ENCODE measurements around the gene CYSTM1.

GRCh38 chr5:140292212-140293036 lies 117.4 kb downstream of the CYSTM1 start:
- TF ChIP-seq, protein P1, sequence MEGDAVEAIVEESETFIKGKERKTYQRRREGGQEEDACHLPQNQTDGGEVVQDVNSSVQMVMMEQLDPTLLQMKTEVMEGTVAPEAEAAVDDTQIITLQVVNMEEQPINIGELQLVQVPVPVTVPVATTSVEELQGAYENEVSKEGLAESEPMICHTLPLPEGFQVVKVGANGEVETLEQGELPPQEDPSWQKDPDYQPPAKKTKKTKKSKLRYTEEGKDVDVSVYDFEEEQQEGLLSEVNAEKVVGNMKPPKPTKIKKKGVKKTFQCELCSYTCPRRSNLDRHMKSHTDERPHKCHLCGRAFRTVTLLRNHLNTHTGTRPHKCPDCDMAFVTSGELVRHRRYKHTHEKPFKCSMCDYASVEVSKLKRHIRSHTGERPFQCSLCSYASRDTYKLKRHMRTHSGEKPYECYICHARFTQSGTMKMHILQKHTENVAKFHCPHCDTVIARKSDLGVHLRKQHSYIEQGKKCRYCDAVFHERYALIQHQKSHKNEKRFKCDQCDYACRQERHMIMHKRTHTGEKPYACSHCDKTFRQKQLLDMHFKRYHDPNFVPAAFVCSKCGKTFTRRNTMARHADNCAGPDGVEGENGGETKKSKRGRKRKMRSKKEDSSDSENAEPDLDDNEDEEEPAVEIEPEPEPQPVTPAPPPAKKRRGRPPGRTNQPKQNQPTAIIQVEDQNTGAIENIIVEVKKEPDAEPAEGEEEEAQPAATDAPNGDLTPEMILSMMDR (IDR thresholded peaks at IDR 0.05), result no peak
- TF ChIP-seq POLR2A (IDR thresholded peaks at IDR 0.05), result no peak
- no peak for TF ChIP-seq EP300 (IDR thresholded peaks at IDR 0.05)
